ENCODE data around the gene LUC7L3. TPM values are rescaled to one million over a fixed set of nuclear protein-coding genes. Genes with fewer than 3 reads are reported as not detected.

Gene LUC7L3
- total RNA-seq, 4 donors from 2014 or later: 62.8 to 984 (median 159) TPM

- peak overlapping the region in 2 of 4 donors; percentile 85 to 88 for H3K27ac ChIP-seq
These were observed 37.0 kb upstream of the LUC7L3 start for GRCh38 chr17:50682441-50682840.

GRCh38 chr17:50682938-50683337 lies 36.5 kb upstream of the LUC7L3 start:
- in situ Hi-C loops (cut with MboI; ENCODE audit: low pct_ligation_motif_present in 1 of 4, low pct_unique_long_range_greater_than_20kb in 1 of 4, low sequenced_read_pairs in 3 of 4): no loop called here
- TF ChIP-seq POLR2A (IDR thresholded peaks at IDR 0.05) (no peak), POLR2AphosphoS5 (IDR thresholded peaks at IDR 0.05) (no peak), EP300 (IDR thresholded peaks at IDR 0.05; ENCODE audit: low read depth) (no peak)
- TF ChIP-seq, protein P1, sequence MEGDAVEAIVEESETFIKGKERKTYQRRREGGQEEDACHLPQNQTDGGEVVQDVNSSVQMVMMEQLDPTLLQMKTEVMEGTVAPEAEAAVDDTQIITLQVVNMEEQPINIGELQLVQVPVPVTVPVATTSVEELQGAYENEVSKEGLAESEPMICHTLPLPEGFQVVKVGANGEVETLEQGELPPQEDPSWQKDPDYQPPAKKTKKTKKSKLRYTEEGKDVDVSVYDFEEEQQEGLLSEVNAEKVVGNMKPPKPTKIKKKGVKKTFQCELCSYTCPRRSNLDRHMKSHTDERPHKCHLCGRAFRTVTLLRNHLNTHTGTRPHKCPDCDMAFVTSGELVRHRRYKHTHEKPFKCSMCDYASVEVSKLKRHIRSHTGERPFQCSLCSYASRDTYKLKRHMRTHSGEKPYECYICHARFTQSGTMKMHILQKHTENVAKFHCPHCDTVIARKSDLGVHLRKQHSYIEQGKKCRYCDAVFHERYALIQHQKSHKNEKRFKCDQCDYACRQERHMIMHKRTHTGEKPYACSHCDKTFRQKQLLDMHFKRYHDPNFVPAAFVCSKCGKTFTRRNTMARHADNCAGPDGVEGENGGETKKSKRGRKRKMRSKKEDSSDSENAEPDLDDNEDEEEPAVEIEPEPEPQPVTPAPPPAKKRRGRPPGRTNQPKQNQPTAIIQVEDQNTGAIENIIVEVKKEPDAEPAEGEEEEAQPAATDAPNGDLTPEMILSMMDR (IDR thresholded peaks at IDR 0.05): no peak
- no peak for DNase-seq
- H3K4me3 ChIP-seq: no peak overlapping the region
- H3K9me3 ChIP-seq: no peaks in the 10 kb centered on the region
- WGBS, 2 donors (ENCODE audit: low coverage in 1 of 2): 90% methylated on average over 3 of the region's 3 CpGs; no CpG with 5 or more reads in 1 of the 2 donors
- H3K27me3 ChIP-seq: no peaks in the 10 kb centered on the region
- H3K36me3 ChIP-seq: no peaks in the 10 kb centered on the region
- peak overlapping the region in 2 of 4 donors; percentile 85 to 88 for H3K27ac ChIP-seq
- intact Hi-C loops (cut with DNase I; ENCODE audit: low total_unique reads): no loop called here
- peaks cover 21 to 55% (median 50%) of the 10 kb centered on the region in 4 donors for H3K4me1 ChIP-seq

More at GRCh38 chr17:50682441-50682840, 37.0 kb upstream of the LUC7L3 start:
- no peak for DNase-seq
- peaks cover 18 to 51% (median 47%) of the 10 kb centered on the region in 4 donors for H3K4me1 ChIP-seq
- TF ChIP-seq POLR2AphosphoS5 (IDR thresholded peaks at IDR 0.05) (no peak), EP300 (IDR thresholded peaks at IDR 0.05; ENCODE audit: low read depth) (no peak), POLR2A (IDR thresholded peaks at IDR 0.05) (no peak)
- TF ChIP-seq, protein P1 (IDR thresholded peaks at IDR 0.05): no peak
- H3K4me3 ChIP-seq: no peak overlapping the region
- no peaks in the 10 kb centered on the region for H3K27me3 ChIP-seq
- in situ Hi-C loops (cut with MboI; ENCODE audit: low pct_ligation_motif_present in 1 of 4, low pct_unique_long_range_greater_than_20kb in 1 of 4, low sequenced_read_pairs in 3 of 4) (no loop called here), intact Hi-C loops (cut with DNase I; ENCODE audit: low total_unique reads) (no loop called here)
- no peaks in the 10 kb centered on the region for H3K9me3 ChIP-seq
- no peaks in the 10 kb centered on the region for H3K36me3 ChIP-seq
- 63% methylated on average over 3 of the region's 3 CpGs; no CpG with 5 or more reads in 1 of the 2 donors for WGBS, 2 donors (ENCODE audit: low coverage in 1 of 2)

DNA sequence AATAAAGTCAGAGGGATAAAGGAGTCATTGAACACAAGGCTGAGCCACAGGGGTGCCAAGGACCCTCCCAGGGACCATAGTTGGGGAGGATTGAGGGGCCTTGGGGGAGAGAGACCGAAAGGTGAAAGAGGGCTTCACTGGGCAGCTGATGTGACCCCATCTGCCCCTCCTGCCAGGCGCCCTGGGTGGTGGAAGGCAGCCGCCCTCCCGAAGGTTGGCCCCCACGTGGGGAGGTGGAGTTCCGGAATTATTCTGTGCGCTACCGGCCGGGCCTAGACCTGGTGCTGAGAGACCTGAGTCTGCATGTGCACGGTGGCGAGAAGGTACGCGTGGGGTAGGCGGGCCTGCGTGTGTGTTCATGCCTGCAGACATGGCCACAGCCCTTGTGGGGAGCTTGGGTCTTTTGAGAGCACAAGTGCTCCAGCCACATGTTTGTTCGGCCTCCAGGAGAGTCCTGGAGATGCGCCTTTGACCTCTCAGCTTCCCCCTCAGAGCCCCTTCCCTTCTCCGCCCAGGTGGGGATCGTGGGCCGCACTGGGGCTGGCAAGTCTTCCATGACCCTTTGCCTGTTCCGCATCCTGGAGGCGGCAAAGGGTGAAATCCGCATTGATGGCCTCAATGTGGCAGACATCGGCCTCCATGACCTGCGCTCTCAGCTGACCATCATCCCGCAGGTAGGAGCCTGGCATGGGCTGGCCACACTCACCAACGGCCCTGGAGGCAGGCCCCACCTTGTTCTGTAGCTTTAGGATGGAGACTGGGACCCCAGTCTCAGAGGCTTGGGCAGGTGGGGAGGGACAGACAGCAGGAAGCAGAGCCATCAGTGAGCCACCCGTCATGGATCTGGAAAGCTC lies 35.7 kb upstream of the LUC7L3 start:
- in situ Hi-C loops (cut with MboI; ENCODE audit: low pct_ligation_motif_present in 1 of 4, low pct_unique_long_range_greater_than_20kb in 1 of 4, low sequenced_read_pairs in 3 of 4) (no loop called here), intact Hi-C loops (cut with DNase I; ENCODE audit: low total_unique reads) (no loop called here)
- Histone ChIP-seq H3K27me3 (no peaks in the 10 kb centered on the region), H3K27ac (peak overlapping the region; percentile 85 to 89 (median 88)), H3K4me1 (peaks cover 21 to 62% (median 53%) of the 10 kb centered on the region in 4 donors), H3K9me3 (no peaks in the 10 kb centered on the region), H3K4me3 (no peak overlapping the region), H3K36me3 (no peaks in the 10 kb centered on the region)
- DNase-seq: no peak
- TF ChIP-seq POLR2A (IDR thresholded peaks at IDR 0.05) (no peak), POLR2AphosphoS5 (IDR thresholded peaks at IDR 0.05) (no peak), EP300 (IDR thresholded peaks at IDR 0.05; ENCODE audit: low read depth) (no peak)
- TF ChIP-seq, protein P1 (IDR thresholded peaks at IDR 0.05): no peak
- WGBS, 2 donors (ENCODE audit: low coverage in 1 of 2): 84 to 89% methylated on average over 3 to 28 of the region's 28 CpGs

DNA sequence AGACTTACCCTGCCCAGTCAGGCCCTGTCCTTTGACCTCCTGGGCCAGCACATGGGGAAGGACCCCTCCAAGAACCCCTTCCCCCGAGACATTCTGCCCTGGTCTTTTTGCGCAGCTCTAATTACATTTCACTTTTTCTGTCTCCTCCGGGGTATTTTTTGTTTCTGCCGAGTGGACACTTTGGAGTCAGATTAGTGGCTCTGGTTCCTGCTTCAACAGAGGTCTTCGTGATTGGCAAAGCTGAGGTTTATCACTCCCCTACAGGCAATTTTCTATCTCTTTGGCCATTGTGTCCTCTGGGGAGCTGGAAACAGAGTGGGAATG lies 35.2 kb upstream of the LUC7L3 start:
- peaks cover 21 to 68% (median 53%) of the 10 kb centered on the region in 4 donors for H3K4me1 ChIP-seq
- no peak overlapping the region for H3K4me3 ChIP-seq
- in situ Hi-C loops (cut with MboI; ENCODE audit: low pct_ligation_motif_present in 1 of 4, low pct_unique_long_range_greater_than_20kb in 1 of 4, low sequenced_read_pairs in 3 of 4): no loop called here
- TF ChIP-seq, protein P1 (IDR thresholded peaks at IDR 0.05): no peak
- no peak for TF ChIP-seq POLR2A (IDR thresholded peaks at IDR 0.05)
- intact Hi-C loops (cut with DNase I; ENCODE audit: low total_unique reads): no loop called here
- DNase-seq: no peak
- H3K27me3 ChIP-seq: no peaks in the 10 kb centered on the region
- H3K27ac ChIP-seq: peak overlapping the region; percentile 85 to 89 (median 88)
- H3K9me3 ChIP-seq: no peaks in the 10 kb centered on the region
- 75% methylated on average over 5 of the region's 5 CpGs; no CpG with 5 or more reads in 1 of the 2 donors for WGBS, 2 donors (ENCODE audit: low coverage in 1 of 2)
- no peaks in the 10 kb centered on the region for H3K36me3 ChIP-seq
